Neural cell (in vitro differentiated cells): ENCODE measurements around the gene GNG3.
"Not testable (repeated sequence)": the region's sequence is repeated elsewhere in the genome, so short reads cannot be mapped to it uniquely, and the experiment has no call there.

Experiments used
- EP300 ChIP-seq: fragments of 450-650 bp; conservative IDR thresholded peaks from 2 replicates; pipeline ENCODE4 v1.6.1; 2014; ENCODE audit warnings: antibody characterized with exemption, mild to moderate bottlenecking, moderate library complexity; ENCODE audit not compliant: poor library complexity, severe bottlenecking
- EZH2 ChIP-seq: fragments of 200-600, 300-800 bp; shearing (Covaris generic), sonication (generic); IDR thresholded peaks from 2 replicates; pipeline ENCODE4 v1.6.1; 2014; ENCODE audit warnings: antibody characterized with exemption, low read length, borderline replicate concordance, mild to moderate bottlenecking; ENCODE audit not compliant: insufficient read depth, poor library complexity, severe bottlenecking
- MXI1 ChIP-seq: fragments of 450-650 bp; conservative IDR thresholded peaks from 2 replicates; pipeline ENCODE4 v1.6.1; 2014; ENCODE audit warnings: antibody characterized with exemption, mild to moderate bottlenecking; ENCODE audit not compliant: poor library complexity, severe bottlenecking
- POLR2AphosphoS5 ChIP-seq: IDR thresholded peaks from 2 replicates; pipeline ENCODE4 v1.6.1; 2012
- RAD21 ChIP-seq: fragments of 450-650 bp; conservative IDR thresholded peaks from 2 replicates; pipeline ENCODE4 v1.6.1; 2014; ENCODE audit warnings: antibody characterized with exemption, mild to moderate bottlenecking, moderate library complexity
- SMC3 ChIP-seq: fragments of 450-650 bp; conservative IDR thresholded peaks from 2 replicates; pipeline ENCODE4 v1.6.1; 2014; ENCODE audit warnings: antibody characterized with exemption, mild to moderate bottlenecking, moderate library complexity; ENCODE audit not compliant: poor library complexity
- TAF1 ChIP-seq: IDR thresholded peaks from 2 replicates; pipeline ENCODE4 v1.6.1; 2012; ENCODE audit warnings: low read depth
- TF ChIP-seq, protein P1 (sequence below): fragments of 450-650 bp; IDR thresholded peaks from 2 replicates; pipeline ENCODE4 v1.5.1; 2014; ENCODE audit warnings: antibody characterized with exemption, mild to moderate bottlenecking, moderate library complexity; ENCODE audit not compliant: poor library complexity, severe bottlenecking
- TF ChIP-seq, protein P2 (sequence below): IDR thresholded peaks from 2 replicates; pipeline ENCODE4 v1.6.1; 2012; ENCODE audit warnings: borderline replicate concordance

DNA sequence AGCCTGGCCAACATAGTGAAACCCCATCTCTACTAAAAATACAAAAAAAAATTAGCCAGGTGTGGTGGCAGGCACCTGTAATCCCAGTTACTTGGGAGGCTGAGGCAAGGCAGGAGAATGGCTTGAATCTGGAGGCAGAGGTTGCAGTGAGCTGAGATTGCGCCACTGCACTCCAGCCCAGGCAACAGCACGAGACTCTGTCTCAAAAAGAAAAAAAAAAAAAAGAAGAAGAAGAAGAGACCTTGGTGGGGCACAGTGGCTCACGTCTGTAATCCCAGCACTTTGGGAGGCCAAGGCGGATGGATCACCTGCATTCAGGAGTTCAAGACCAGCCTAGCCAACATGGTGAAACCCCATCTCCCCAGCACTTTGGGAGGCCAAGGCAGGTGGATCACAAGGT lies 3.6 kb upstream of the GNG3 start:
- TF ChIP-seq, protein P1, sequence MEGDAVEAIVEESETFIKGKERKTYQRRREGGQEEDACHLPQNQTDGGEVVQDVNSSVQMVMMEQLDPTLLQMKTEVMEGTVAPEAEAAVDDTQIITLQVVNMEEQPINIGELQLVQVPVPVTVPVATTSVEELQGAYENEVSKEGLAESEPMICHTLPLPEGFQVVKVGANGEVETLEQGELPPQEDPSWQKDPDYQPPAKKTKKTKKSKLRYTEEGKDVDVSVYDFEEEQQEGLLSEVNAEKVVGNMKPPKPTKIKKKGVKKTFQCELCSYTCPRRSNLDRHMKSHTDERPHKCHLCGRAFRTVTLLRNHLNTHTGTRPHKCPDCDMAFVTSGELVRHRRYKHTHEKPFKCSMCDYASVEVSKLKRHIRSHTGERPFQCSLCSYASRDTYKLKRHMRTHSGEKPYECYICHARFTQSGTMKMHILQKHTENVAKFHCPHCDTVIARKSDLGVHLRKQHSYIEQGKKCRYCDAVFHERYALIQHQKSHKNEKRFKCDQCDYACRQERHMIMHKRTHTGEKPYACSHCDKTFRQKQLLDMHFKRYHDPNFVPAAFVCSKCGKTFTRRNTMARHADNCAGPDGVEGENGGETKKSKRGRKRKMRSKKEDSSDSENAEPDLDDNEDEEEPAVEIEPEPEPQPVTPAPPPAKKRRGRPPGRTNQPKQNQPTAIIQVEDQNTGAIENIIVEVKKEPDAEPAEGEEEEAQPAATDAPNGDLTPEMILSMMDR = not testable (repeated sequence)
- TF ChIP-seq RAD21, EZH2, TAF1, POLR2AphosphoS5, EP300, SMC3, MXI1: not testable (repeated sequence)
- TF ChIP-seq, protein P2, sequence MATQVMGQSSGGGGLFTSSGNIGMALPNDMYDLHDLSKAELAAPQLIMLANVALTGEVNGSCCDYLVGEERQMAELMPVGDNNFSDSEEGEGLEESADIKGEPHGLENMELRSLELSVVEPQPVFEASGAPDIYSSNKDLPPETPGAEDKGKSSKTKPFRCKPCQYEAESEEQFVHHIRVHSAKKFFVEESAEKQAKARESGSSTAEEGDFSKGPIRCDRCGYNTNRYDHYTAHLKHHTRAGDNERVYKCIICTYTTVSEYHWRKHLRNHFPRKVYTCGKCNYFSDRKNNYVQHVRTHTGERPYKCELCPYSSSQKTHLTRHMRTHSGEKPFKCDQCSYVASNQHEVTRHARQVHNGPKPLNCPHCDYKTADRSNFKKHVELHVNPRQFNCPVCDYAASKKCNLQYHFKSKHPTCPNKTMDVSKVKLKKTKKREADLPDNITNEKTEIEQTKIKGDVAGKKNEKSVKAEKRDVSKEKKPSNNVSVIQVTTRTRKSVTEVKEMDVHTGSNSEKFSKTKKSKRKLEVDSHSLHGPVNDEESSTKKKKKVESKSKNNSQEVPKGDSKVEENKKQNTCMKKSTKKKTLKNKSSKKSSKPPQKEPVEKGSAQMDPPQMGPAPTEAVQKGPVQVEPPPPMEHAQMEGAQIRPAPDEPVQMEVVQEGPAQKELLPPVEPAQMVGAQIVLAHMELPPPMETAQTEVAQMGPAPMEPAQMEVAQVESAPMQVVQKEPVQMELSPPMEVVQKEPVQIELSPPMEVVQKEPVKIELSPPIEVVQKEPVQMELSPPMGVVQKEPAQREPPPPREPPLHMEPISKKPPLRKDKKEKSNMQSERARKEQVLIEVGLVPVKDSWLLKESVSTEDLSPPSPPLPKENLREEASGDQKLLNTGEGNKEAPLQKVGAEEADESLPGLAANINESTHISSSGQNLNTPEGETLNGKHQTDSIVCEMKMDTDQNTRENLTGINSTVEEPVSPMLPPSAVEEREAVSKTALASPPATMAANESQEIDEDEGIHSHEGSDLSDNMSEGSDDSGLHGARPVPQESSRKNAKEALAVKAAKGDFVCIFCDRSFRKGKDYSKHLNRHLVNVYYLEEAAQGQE = not testable (repeated sequence)
